H1 (cell line): Measurements from ENCODE around the gene PALD1. TPM values are rescaled to one million over a fixed set of nuclear protein-coding genes. Genes with fewer than 3 reads are reported as not detected.

Experiments
- ATF3 ChIP-seq: IDR thresholded peaks from 2 replicates; pipeline ENCODE4 v1.6.1; 2011; ENCODE audit warnings: low read depth, mild to moderate bottlenecking, low read length; ENCODE audit not compliant: insufficient read depth
- BCL11A ChIP-seq, 2 experiments: IDR thresholded peaks; one replicate each; pipeline ENCODE4 v1.6.1; 2011; ENCODE audit warnings: low read depth in 2 of 2, low read length in 2 of 2, mild to moderate bottlenecking in 2 of 2
- GABPA ChIP-seq: IDR thresholded peaks from 2 replicates; pipeline ENCODE4 v1.6.1; 2011; ENCODE audit warnings: mild to moderate bottlenecking, low read length, moderate library complexity, borderline replicate concordance; ENCODE audit not compliant: insufficient read depth
- RXRA ChIP-seq: IDR thresholded peaks from 2 replicates; pipeline ENCODE4 v1.6.1; 2011; ENCODE audit warnings: low read depth, mild to moderate bottlenecking, low read length, moderate library complexity; ENCODE audit not compliant: insufficient read depth
- polyA plus RNA-seq, 7 experiments: library from polyadenylated mRNA; depleted of rRNA in 3 of 7; stranded (reverse) in 5 of 7; unstranded in 2 of 7; fragments of >200 nt in 5 of 7; fragments of 200-250 nt in 2 of 7; gene quantifications; 1 replicate in 5 of 7; 2 replicates in 1 of 7; 4 replicates in 1 of 7; pipeline versions ENCODE4 v1.2.1 to v1.2.3, GENCODE V29; 2011 to 2013; ENCODE audit warnings: missing spikeins in 2 of 7, mixed read lengths in 2 of 7
- total RNA-seq: library from RNA; stranded (reverse); fragmentation: NEBNext Ultra II Directional; extraction: Animal tissue kit (Norgen Biotek cat#: 25700); gene quantifications from 2 replicates; pipeline ENCODE4 v1.2.1, GENCODE V29; 2021
- TF ChIP-seq, protein P1 (sequence below): fragments of 300-600 bp; sonication (generic); IDR thresholded peaks from 2 replicates; pipeline ENCODE4 v1.7.1; 2012; ENCODE audit warnings: low read length, moderate library complexity, mild to moderate bottlenecking, inconsistent platforms; ENCODE audit not compliant: insufficient replicate concordance

Gene PALD1
- total and polyA plus RNA-seq, 2 of the 8 experiments (the other 6 are each of a cell fraction or from before 2014, with no cell fraction given) = 13.3 to 32.8 TPM

DNA sequence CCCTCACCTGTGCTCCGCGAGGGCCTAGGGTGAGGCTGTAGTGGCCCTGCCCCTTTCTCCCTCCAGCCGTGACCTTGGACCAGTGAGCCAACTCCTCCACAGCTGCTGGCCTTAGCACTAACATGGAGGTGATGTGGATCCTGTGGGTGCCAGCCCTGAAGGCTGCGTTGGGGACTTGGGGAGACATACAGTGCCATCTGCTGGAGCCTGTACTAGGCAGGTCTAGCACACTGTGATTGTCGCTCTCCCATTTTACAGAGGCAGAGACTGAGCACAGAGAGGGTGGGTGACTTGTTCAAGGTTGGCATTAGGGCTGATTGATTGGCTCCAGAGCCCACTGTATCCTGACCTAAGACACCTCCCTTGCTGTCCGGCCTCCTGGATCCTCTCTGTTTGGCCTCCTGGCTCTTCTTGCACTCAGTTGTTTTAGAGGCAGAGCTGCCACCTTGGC, 86.4 kb downstream of the PALD1 start (continued):
- TF ChIP-seq, protein P1, sequence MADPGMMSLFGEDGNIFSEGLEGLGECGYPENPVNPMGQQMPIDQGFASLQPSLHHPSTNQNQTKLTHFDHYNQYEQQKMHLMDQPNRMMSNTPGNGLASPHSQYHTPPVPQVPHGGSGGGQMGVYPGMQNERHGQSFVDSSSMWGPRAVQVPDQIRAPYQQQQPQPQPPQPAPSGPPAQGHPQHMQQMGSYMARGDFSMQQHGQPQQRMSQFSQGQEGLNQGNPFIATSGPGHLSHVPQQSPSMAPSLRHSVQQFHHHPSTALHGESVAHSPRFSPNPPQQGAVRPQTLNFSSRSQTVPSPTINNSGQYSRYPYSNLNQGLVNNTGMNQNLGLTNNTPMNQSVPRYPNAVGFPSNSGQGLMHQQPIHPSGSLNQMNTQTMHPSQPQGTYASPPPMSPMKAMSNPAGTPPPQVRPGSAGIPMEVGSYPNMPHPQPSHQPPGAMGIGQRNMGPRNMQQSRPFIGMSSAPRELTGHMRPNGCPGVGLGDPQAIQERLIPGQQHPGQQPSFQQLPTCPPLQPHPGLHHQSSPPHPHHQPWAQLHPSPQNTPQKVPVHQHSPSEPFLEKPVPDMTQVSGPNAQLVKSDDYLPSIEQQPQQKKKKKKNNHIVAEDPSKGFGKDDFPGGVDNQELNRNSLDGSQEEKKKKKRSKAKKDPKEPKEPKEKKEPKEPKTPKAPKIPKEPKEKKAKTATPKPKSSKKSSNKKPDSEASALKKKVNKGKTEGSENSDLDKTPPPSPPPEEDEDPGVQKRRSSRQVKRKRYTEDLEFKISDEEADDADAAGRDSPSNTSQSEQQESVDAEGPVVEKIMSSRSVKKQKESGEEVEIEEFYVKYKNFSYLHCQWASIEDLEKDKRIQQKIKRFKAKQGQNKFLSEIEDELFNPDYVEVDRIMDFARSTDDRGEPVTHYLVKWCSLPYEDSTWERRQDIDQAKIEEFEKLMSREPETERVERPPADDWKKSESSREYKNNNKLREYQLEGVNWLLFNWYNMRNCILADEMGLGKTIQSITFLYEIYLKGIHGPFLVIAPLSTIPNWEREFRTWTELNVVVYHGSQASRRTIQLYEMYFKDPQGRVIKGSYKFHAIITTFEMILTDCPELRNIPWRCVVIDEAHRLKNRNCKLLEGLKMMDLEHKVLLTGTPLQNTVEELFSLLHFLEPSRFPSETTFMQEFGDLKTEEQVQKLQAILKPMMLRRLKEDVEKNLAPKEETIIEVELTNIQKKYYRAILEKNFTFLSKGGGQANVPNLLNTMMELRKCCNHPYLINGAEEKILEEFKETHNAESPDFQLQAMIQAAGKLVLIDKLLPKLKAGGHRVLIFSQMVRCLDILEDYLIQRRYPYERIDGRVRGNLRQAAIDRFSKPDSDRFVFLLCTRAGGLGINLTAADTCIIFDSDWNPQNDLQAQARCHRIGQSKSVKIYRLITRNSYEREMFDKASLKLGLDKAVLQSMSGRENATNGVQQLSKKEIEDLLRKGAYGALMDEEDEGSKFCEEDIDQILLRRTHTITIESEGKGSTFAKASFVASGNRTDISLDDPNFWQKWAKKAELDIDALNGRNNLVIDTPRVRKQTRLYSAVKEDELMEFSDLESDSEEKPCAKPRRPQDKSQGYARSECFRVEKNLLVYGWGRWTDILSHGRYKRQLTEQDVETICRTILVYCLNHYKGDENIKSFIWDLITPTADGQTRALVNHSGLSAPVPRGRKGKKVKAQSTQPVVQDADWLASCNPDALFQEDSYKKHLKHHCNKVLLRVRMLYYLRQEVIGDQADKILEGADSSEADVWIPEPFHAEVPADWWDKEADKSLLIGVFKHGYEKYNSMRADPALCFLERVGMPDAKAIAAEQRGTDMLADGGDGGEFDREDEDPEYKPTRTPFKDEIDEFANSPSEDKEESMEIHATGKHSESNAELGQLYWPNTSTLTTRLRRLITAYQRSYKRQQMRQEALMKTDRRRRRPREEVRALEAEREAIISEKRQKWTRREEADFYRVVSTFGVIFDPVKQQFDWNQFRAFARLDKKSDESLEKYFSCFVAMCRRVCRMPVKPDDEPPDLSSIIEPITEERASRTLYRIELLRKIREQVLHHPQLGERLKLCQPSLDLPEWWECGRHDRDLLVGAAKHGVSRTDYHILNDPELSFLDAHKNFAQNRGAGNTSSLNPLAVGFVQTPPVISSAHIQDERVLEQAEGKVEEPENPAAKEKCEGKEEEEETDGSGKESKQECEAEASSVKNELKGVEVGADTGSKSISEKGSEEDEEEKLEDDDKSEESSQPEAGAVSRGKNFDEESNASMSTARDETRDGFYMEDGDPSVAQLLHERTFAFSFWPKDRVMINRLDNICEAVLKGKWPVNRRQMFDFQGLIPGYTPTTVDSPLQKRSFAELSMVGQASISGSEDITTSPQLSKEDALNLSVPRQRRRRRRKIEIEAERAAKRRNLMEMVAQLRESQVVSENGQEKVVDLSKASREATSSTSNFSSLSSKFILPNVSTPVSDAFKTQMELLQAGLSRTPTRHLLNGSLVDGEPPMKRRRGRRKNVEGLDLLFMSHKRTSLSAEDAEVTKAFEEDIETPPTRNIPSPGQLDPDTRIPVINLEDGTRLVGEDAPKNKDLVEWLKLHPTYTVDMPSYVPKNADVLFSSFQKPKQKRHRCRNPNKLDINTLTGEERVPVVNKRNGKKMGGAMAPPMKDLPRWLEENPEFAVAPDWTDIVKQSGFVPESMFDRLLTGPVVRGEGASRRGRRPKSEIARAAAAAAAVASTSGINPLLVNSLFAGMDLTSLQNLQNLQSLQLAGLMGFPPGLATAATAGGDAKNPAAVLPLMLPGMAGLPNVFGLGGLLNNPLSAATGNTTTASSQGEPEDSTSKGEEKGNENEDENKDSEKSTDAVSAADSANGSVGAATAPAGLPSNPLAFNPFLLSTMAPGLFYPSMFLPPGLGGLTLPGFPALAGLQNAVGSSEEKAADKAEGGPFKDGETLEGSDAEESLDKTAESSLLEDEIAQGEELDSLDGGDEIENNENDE = no peak
- TF ChIP-seq GABPA = no peak
- TF ChIP-seq BCL11A (IDR thresholded peaks at IDR 0.05; ENCODE audit: low read depth in 2 of 2, low read length in 2 of 2) = no peak
- no peak for TF ChIP-seq RXRA
- TF ChIP-seq ATF3 = no peak
